Measurements from ENCODE around the gene GATAD2B. TPM values are rescaled to one million over a fixed set of nuclear protein-coding genes. Genes with fewer than 3 reads are reported as not detected.

The GATAD2B gene
- total RNA-seq, 4 donors from 2014 or later = 16.7 to 28.1 (median 20.2) TPM

Small RNAs within 50 kb of the gene (small RNA-seq; reads per million reads assigned to genes)
- gene AL831737.1 (0 reads per million in 4 donors), gene MIR6737 (0 to 0.28 (median 0.15) reads per million in 4 donors), gene RF00019 (0 reads per million in 4 donors)

Other genes starting within 250 kb of the GATAD2B start
- 10 to 100 TPM in 3 of 4 donors, 1 to 10 TPM in 1; 9.8 to 25.1 (median 13.4) TPM for gene NPR1, start 244.3 kb downstream of the GATAD2B start, total RNA-seq
- gene INTS3, start 194.9 kb downstream of the GATAD2B start, total RNA-seq = 10 to 100 TPM; 26.1 to 35.6 (median 28.0) TPM
- gene SLC27A3, start 147.6 kb downstream of the GATAD2B start, total RNA-seq = 100 to 1,000 TPM in 1 of 4 donors, 10 to 100 TPM in 3; 15.2 to 159 (median 26.2) TPM
- 100 to 1,000 TPM in 1 of 4 donors, 10 to 100 TPM in 3; 42.3 to 121 (median 50.3) TPM for gene DENND4B, start 23.7 kb upstream of the GATAD2B start, total RNA-seq
- 10 to 100 TPM; 13.3 to 32.5 (median 21.4) TPM for gene CRTC2, start 35.6 kb upstream of the GATAD2B start, total RNA-seq
- gene SLC39A1, start 40.6 kb upstream of the GATAD2B start, total RNA-seq = 10 to 100 TPM; 19.9 to 80.0 (median 47.1) TPM
- gene CREB3L4, start 44.9 kb upstream of the GATAD2B start, total RNA-seq = 10 to 100 TPM in 2 of 4 donors, 1 to 10 TPM in 2; 2.2 to 18.7 (median 11.6) TPM
- gene JTB, start 54.7 kb upstream of the GATAD2B start, total RNA-seq = 100 to 1,000 TPM in 3 of 4 donors, 10 to 100 TPM in 1; 88.8 to 303 (median 280) TPM
- 10 to 100 TPM in 2 of 4 donors, 1 to 10 TPM in 2; 4.0 to 27.9 (median 15.4) TPM for gene RAB13, start 63.4 kb upstream of the GATAD2B start, total RNA-seq
- 1,000 to 10,000 TPM in 2 of 4 donors, 100 to 1,000 TPM in 2; 222 to 1,839 (median 900) TPM for gene RPS27, start 67.8 kb upstream of the GATAD2B start, total RNA-seq
- not detected for gene NUP210L, start 232.1 kb upstream of the GATAD2B start, total RNA-seq